Tibial artery (tissue), 4 donors: ENCODE data around the gene DNAH17.

ENCODE experiments used
- DNase-seq, 2 donors: peaks; one replicate each; pipeline ENCODE4 v3.0.0-alpha.2; 2019
- H3K27ac ChIP-seq, 2 donors: fragments of 200-600 bp; sonication (generic) in 1 of 2; 1 replicate in 1 of 2; 2 replicates in 1 of 2; pipeline ENCODE4 v1.5.1; 2018 to 2019; ENCODE audit warnings: mild to moderate bottlenecking in 1 of 2
- H3K27me3 ChIP-seq, 2 donors: fragments of 200-600 bp; sonication (generic) in 1 of 2; one replicate each; pipeline versions ENCODE4 v1.5.1 to v1.6.0; 2016 to 2019
- H3K36me3 ChIP-seq, 3 donors: fragments of 200-600 bp; sonication (generic) in 2 of 3; one replicate each; pipeline ENCODE4 v1.5.1; 2016 to 2019; ENCODE audit warnings: mild to moderate bottlenecking in 2 of 3
- H3K4me1 ChIP-seq, 4 donors: fragments of 200-600 bp; sonication (generic) in 2 of 4; 1 replicate in 3 of 4; 2 replicates in 1 of 4; pipeline ENCODE4 v1.5.1; 2016 to 2019
- H3K4me3 ChIP-seq, 2 donors: fragments of 200-600 bp; sonication (generic) in 1 of 2; 1 replicate in 1 of 2; 2 replicates in 1 of 2; pipeline ENCODE4 v1.5.1; 2018 to 2019; ENCODE audit warnings: mild to moderate bottlenecking in 2 of 2
- H3K9me3 ChIP-seq, 3 donors: fragments of 200-600 bp; sonication (generic) in 1 of 3; one replicate each; pipeline ENCODE4 v1.5.1; 2016 to 2019
- intact Hi-C: fragments of 100-400 bp; cut with DNase I; formaldehyde crosslinking; loops from one replicate; pipeline ENCODE4 v1.15.0; 2023; ENCODE audit warnings: low total_unique reads
- TF ChIP-seq, protein P1 (sequence below), 2 experiments: fragments of 200-600 bp in 1 of 2; fragments of 450-650 bp in 1 of 2; IDR thresholded peaks; one replicate each; pipeline ENCODE4 v1.5.1; 2017 to 2019; ENCODE audit warnings: antibody characterized with exemption in 2 of 2, mild to moderate bottlenecking in 1 of 2, moderate library complexity in 1 of 2

DNAH17 gene

GRCh38 chr17:78572239-78573205, 4.7 kb downstream of the DNAH17 start:
- intact Hi-C loops = no loop called here
- no peak overlapping the region for H3K4me3 ChIP-seq
- H3K27me3 ChIP-seq = peaks cover 0 to 3% of the 10 kb centered on the region in 2 donors
- H3K27ac ChIP-seq = no peak overlapping the region
- no peak for DNase-seq
- H3K36me3 ChIP-seq = no peaks in the 10 kb centered on the region
- no peaks in the 10 kb centered on the region for H3K9me3 ChIP-seq
- TF ChIP-seq, protein P1, sequence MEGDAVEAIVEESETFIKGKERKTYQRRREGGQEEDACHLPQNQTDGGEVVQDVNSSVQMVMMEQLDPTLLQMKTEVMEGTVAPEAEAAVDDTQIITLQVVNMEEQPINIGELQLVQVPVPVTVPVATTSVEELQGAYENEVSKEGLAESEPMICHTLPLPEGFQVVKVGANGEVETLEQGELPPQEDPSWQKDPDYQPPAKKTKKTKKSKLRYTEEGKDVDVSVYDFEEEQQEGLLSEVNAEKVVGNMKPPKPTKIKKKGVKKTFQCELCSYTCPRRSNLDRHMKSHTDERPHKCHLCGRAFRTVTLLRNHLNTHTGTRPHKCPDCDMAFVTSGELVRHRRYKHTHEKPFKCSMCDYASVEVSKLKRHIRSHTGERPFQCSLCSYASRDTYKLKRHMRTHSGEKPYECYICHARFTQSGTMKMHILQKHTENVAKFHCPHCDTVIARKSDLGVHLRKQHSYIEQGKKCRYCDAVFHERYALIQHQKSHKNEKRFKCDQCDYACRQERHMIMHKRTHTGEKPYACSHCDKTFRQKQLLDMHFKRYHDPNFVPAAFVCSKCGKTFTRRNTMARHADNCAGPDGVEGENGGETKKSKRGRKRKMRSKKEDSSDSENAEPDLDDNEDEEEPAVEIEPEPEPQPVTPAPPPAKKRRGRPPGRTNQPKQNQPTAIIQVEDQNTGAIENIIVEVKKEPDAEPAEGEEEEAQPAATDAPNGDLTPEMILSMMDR (IDR thresholded peaks at IDR 0.05) = no peak
- H3K4me1 ChIP-seq = no peaks in the 10 kb centered on the region

DNA sequence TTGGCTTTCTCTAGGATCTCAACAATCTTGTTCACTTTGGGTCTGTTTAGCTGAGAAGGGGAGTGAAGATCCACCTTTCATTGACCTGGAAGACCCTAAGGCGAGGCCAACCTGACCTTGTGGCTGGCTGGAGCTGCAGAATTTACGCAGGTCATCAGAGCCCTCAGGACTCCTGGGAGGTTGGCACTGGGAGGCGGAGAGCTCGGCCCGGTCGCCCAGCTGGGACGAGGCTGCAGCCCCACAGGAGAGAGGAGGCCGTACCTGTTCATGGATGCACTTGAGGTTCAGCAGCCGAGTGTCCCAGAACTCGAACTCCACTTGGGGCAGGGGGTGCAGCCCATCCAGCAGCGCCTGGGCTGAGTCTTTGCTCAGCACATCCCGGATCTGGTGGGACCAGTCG, 5.9 kb downstream of the DNAH17 start:
- intact Hi-C loops = no loop called here
- Histone ChIP-seq H3K4me3 (no peak overlapping the region), H3K36me3 (no peaks in the 10 kb centered on the region), H3K27me3 (peaks cover 0 to 3% of the 10 kb centered on the region in 2 donors), H3K4me1 (no peaks in the 10 kb centered on the region), H3K27ac (no peak overlapping the region), H3K9me3 (no peaks in the 10 kb centered on the region)
- DNase-seq = no peak
- TF ChIP-seq, protein P1 (IDR thresholded peaks at IDR 0.05) = no peak

DNA sequence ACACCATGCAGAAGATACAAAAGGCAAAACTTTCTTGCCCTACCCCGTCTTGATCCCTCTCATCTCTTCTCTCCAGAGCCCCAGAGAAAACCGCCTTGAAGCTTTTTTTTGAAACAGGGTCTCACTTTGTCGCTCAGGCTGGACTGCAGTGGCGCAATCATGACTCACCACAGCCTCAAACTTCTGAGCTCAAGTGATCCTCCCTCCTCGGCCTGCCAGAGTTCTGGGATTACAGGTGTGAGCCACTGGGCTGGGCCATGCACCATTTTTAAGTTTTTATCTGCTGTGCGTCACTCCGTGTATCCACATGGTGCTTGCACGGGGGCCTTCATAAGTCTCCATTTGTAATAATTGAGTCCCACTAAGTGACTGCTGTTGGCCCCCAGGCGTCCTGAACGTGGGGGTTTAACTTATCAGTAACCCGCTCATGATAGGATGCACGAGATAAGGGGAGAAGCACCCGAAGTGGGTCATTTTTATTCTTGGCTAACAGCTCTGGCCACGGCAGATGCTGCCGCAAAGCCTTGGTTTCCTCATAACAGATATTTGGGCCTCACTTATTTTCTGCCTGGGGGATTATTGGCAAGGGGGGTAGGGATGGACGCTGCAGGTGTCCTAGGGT, 8.6 kb downstream of the DNAH17 start:
- DNase-seq = no peak
- TF ChIP-seq, protein P1 (IDR thresholded peaks at IDR 0.05) = no peak

GRCh38 chr17:78567991-78568390, 9.2 kb downstream of the DNAH17 start:
- Histone ChIP-seq H3K9me3 (no peaks in the 10 kb centered on the region), H3K27me3 (peaks cover 0 to 3% of the 10 kb centered on the region in 2 donors), H3K4me1 (no peaks in the 10 kb centered on the region), H3K4me3 (no peak overlapping the region), H3K27ac (no peak overlapping the region), H3K36me3 (no peaks in the 10 kb centered on the region)
- intact Hi-C loops = no loop called here
- no peak for DNase-seq
- TF ChIP-seq, protein P1 (IDR thresholded peaks at IDR 0.05) = no peak

More for the DNA sequence above, 8.6 kb downstream of the DNAH17 start:
- H3K36me3 ChIP-seq = no peaks in the 10 kb centered on the region
- H3K9me3 ChIP-seq = no peaks in the 10 kb centered on the region
- H3K27ac ChIP-seq = no peak overlapping the region
- no peaks in the 10 kb centered on the region for H3K4me1 ChIP-seq
- no peak overlapping the region for H3K4me3 ChIP-seq
- peaks cover 0 to 3% of the 10 kb centered on the region in 2 donors for H3K27me3 ChIP-seq
- intact Hi-C loops = no loop called here

- intact Hi-C loops = no loop called here
- TF ChIP-seq, protein P1 (IDR thresholded peaks at IDR 0.05) = no peak
- Histone ChIP-seq H3K36me3 (no peaks in the 10 kb centered on the region), H3K4me3 (no peak overlapping the region), H3K27me3 (no peaks in the 10 kb centered on the region), H3K4me1 (no peaks in the 10 kb centered on the region), H3K9me3 (no peaks in the 10 kb centered on the region), H3K27ac (no peak overlapping the region)
- DNase-seq = no peak
These were observed 10.2 kb downstream of the DNAH17 start for GRCh38 chr17:78566947-78567346.
